ENCODE results near the gene HHAT.

DNA sequence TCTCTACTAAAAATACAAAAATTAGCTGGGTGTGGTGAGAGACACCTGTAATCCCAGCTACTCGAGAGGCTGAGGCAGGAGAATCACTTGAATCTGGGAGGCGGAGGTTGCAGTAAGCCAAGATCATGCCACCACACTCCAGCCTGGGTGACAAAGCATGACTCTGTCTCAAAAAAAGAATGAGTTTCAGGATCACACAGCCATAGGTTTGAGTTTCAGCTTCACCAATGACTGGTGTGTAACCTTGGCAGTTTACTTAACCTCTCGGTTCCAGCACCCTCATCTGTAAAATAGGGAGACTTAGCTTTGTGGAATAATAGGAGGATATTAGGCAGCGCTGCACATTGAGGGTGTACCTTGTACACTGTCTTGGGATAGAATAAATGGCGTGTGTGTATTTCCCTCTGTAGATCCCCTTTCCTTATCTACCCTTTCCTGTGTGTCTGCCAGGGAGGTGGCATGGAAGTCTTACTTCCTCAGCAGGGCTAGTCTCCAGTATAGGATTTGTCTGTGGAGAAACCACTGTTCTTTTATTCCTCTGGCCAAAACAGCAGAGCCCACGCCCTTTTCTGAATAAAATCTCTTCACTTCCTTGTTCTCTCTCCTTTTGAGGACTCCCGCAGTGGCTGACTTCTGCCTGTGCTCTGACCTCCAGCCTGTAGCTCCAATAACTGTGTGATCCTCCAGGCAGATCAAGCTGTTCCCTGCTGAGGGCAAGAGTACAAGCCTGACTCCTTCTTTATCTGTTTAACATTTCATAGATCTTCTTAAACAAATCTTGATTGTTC lies 90.4 kb downstream of the HHAT start:
- TF ChIP-seq CTCF (IDR thresholded peaks at IDR 0.05; ENCODE audit: insufficient read depth, low read depth, low read length) (no peak), EZH2 (IDR thresholded peaks at IDR 0.05; ENCODE audit: insufficient read depth, low read length) (no peak)
